Activated T-cell treated with anti-CD3 and anti-CD28 coated beads, Interleukin-2, amount 50 U/mL, for 1 hour (primary cell): ENCODE measurements around the gene MAGEH1.
"Not testable (repeated sequence)": the region's sequence is repeated elsewhere in the genome, so short reads cannot be mapped to it uniquely, and the experiment has no call there.

Source experiments
- DNase-seq: peaks from one replicate; pipeline ENCODE4 v3.0.0-alpha.2; 2020

The MAGEH1 gene

GRCh38 chrX:55451990-55452832 is at the start of gene MAGEH1:
MAGEH1 (plus strand) TSS chrX:55452127; CDS start chrX:55452375, 248 bp downstream.
- peak; percentile 76 for DNase-seq

DNA sequence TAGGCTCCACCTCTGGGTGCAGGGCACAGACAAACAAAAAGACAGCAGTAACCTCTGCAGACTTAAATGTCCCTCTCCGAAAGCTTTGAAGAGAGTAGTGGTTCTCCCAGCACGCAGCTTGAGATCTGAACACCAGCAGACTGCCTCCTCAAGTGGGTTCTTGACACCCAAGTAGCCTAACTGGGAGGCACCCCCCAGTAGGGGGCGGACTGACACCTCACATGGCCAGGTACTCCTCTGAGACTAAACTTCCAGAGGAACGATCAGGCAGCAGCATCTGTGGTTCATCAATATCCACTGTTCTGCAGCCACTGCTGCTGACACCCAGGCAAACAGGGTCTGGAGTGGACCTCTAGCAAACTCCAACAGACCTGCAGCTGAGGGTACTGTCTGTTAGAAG is 24.8 kb upstream of the MAGEH1 start:
- peak; percentile 24 for DNase-seq

GRCh38 chrX:55443468-55443867 is 8.5 kb upstream of the MAGEH1 start:
- not testable (repeated sequence) for DNase-seq

GRCh38 chrX:55450259-55450658 is 1.7 kb upstream of the MAGEH1 start:
- DNase-seq = no peak

DNA sequence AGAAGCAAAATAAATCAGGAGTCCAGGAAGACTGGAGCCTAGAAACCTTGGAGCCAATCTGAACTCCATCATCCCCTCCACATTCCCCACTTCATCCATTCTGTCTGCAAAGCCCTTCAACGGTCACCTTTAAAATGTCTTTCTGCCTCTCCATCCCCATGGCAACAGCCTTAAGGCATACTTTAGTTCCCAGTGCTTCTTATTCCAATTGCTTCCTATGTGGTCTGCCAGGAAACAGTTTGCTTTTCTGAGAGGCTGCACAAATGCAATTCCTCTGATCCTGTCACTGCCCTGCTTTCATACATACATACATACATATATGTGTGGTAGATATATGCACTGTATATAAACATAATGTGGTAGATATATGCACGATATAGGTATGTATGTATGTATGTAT is 786 bp upstream of the MAGEH1 start:
- DNase-seq = no peak

DNA sequence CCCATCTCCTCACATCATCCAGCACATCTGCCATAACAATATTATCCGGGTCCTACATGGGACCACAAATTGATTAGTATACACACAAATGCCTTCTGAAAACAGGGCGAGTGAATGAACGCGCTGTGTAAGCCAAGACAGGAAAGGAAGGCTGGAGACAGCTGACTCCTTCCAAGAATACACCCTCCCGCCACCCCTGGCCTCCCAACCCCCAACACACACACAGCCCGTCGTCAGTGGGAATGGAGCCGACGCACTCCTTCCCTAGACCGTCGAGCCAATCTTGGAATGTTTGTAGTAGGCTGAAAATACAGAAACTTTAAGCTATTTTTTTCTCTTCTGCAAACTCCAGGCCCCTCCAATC is 319 bp upstream of the MAGEH1 start:
- DNase-seq = no peak

GRCh38 chrX:55452833-55453124 is 852 bp downstream of the MAGEH1 start:
- DNase-seq = no peak

DNA sequence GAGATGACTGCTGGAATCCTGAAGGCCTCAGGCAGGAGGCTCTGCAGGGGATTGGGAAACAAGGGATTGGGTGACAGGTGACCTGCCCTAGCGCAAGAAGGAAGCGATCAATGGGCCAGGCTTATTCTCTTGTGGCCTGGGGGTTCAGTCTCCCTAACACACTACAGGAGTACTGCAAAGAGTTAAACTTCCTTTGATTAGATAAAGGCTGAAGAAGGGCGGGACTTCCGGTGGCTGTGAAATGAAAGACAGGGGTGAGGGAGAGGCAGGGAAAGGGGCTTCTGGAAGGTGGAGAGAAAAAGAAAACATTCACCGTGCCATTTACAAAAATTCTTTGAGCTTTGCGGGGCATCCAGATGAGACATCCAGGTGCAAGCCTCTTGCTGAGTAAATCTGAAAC is 3.8 kb downstream of the MAGEH1 start:
- not testable (repeated sequence) for DNase-seq

DNA sequence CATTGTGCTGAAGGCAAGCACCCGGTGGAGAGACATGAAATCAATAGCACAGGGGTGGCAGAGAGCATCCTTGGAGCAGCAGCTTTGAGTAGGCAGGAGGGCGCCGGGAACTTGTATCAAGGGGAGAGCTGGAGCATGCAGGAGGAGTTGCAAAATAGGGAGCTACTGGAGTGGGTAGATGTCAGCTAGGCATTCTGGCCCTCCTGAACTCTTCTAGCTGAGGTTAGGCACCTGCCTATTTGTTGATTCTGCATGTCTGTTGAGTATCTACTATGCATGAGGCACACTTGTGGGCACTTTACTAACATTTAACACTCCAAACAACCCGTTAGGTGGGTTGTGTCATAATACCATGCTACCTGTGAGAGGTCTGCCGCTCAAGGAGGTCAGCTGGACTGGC is 7.5 kb downstream of the MAGEH1 start:
- not testable (repeated sequence) for DNase-seq

DNA sequence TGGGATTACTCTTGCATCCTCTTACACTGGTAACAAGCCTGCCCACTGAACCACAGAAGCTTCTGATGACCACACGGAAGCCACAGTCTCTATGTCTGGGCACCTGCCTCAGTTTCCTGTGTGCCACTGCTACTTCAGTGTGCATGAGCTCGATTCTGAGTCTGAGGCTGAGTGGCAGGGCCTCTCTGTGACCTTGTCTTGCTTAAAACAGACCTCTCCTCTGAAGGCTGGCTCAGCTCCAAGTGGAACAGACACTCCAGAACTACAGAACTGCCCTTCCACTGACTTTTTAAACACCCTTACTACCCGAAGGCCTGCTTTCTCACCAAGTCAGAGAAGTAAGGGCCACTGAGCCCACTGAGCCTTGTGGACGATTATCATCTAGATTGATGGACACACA is 8.0 kb downstream of the MAGEH1 start:
- DNase-seq = not testable (repeated sequence)

GRCh38 chrX:55464050-55464449 is 12.1 kb downstream of the MAGEH1 start:
- not testable (repeated sequence) for DNase-seq

DNA sequence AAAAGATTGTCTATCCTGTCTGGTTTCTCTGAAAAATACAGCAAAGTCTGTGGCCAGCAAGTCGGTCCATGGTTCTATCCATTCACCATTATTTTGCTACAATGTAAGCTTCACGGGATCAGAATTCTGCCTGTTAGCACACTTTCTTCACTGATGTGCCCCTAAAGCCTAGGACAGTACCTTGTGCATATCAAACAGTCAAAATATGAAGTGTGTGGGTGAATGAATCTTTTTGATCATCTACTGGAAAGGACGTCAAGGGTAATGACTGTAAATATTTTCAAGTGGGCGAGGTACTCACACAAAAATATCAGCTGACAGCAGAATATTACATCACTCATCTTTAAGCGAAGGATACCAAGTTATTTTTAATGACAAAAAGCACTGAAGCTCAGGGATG is 13.2 kb downstream of the MAGEH1 start:
- DNase-seq = not testable (repeated sequence)

GRCh38 chrX:55465791-55466190 is 13.9 kb downstream of the MAGEH1 start:
- DNase-seq = not testable (repeated sequence)

DNA sequence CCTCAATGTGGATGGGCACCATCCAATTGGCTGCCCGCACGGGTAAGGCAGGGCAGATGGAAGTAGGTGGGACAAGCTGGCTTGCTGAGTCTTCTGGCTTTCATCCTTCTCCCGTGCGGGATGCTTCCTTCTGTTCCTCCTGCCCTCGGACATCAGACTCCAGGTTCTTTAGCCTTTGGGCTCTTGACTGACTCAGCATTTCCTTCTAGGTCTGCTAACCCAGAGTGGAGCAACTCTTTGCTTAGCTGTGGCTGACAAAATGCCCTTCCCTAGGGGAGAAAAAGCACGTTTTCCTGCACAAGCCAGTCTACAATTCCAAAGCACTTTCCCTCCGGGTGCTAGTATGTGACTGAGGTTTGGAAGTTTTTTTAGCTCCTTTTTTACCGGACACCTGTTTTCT is 28.0 kb downstream of the MAGEH1 start:
- not testable (repeated sequence) for DNase-seq

GRCh38 chrX:55480390-55481062 is 28.6 kb downstream of the MAGEH1 start:
- DNase-seq = no peak

DNA sequence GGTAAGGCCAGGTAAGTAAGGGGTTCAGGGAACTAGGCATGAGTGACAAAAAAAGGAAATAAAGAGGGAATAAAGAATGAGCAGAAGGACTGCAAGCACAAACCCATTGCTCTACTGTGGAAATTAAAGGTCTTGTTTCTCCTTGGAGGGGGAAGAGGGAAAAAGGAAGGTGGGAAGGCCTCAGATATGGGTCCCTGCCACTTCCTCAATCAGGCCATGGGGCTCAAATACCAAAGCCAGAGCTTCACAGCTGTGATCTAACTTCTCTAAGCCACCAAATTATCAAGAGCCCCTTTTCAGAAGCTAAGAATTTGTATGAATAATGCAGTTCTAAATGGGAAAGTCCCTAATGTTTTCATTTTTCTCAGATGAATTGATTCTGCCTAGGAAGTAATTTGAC is 33.0 kb downstream of the MAGEH1 start:
- no peak for DNase-seq

DNA sequence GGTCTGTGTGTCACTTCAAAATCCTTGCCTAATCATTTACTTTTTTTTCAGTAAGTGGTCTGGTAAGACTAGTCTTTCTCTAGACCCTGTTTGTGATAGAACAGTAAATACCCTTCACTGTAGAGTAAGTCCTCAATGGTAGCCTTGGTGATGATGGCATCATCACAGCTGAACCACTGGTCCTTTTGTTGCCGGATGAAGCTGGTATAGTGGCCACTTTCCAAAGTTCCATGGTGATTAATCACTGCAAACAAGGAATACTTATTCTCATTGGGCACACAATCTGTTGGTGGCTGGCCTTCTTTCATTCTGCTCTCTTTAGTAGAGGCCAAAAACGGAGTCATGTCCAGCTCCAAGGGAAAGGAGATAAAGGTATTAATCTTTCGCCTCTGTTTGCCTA is 34.8 kb downstream of the MAGEH1 start:
- DNase-seq = no peak

GRCh38 chrX:55487143-55487542 is 35.2 kb downstream of the MAGEH1 start:
- DNase-seq = no peak

DNA sequence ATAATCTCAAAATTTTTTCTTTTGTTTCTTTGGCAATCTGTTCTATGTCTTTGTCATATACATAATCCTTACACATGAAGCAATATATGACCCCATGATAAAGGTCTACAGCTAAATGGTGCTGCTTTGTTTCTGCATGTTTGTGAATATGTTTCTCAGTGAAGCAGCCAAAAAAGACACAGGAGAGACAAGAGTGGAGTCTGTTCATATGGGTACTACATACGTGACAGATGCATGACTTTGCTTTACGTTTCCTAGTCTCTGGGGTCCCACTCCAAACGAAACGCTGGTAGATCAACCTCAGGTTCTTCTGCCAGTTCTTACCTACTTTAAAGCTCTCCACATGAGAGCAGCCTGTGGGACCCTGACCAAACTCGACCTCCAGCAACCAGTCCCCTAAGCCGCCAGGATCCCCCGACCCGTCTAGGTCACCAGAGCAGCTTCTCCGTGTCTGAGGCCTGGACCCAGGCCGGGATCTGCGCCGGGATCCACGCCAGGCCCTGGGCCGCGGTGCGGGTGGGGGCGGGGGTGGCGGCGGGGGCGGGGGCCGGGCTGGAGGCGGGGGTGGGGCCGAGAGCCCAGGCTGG is 36.2 kb downstream of the MAGEH1 start:
- DNase-seq = no peak

- peak; percentile 77 for DNase-seq
These were observed 36.8 kb downstream of the MAGEH1 start for GRCh38 chrX:55488593-55489313.

GRCh38 chrX:55489314-55490009 is 37.5 kb downstream of the MAGEH1 start, which contains the start of gene USP51:
USP51 (minus strand) TSS chrX:55489848; CDS start chrX:55488939, 909 bp downstream.
- DNase-seq = peak; percentile 32

DNA sequence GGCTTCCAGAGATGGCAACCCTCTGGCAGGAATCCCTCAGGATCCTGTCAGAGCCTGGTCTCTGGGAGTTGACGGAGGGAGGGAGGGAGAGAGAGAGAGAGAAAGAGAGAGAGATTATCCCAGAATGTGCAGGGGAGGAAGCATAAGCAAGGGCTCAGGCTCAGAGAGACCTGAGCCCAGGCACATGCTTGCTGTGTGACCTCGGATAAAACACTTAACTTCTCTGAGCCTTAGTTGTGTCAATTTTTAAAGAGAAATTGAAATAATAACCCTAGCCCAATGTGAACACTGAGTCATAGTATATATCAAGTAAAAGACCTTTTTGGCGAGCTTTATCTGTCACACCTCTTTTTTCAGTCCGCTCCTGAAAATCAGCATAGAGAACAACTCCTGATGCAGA is 38.2 kb downstream of the MAGEH1 start:
- no peak for DNase-seq

GRCh38 chrX:55490974-55491373 is 39.0 kb downstream of the MAGEH1 start:
- no peak for DNase-seq
